Hepatocyte (in vitro differentiated cells): ENCODE results near the gene NOD1. TPM values are rescaled to one million over a fixed set of nuclear protein-coding genes. Genes with fewer than 3 reads are reported as not detected.

Source experiments
- DNase-seq: peaks from one replicate; pipeline ENCODE4 v3.0.0-alpha.2; 2016; ENCODE audit warnings: low spot score
- H2AFZ ChIP-seq: fragments of 200-600 bp; sonication (generic); 2 replicates; pipeline ENCODE4 v1.6.0; 2016; ENCODE audit warnings: antibody characterized with exemption, mild to moderate bottlenecking
- H3K27ac ChIP-seq: fragments of 200-600 bp; sonication (generic); 2 replicates; pipeline ENCODE4 v1.5.1; 2016; ENCODE audit warnings: mild to moderate bottlenecking
- H3K27me3 ChIP-seq: fragments of 200-600 bp; sonication (generic); 2 replicates; pipeline ENCODE4 v1.6.1; 2016
- H3K36me3 ChIP-seq: fragments of 200-600 bp; sonication (generic); replicated peaks from 2 replicates; pipeline ENCODE4 v1.5.1; 2016; ENCODE audit warnings: low read depth; ENCODE audit not compliant: insufficient read depth
- H3K4me1 ChIP-seq: fragments of 200-600 bp; sonication (generic); 2 replicates; pipeline ENCODE4 v1.5.1; 2016; ENCODE audit warnings: mild to moderate bottlenecking, moderate library complexity; ENCODE audit not compliant: insufficient read depth
- H3K4me2 ChIP-seq: fragments of 200-600 bp; sonication (generic); 2 replicates; pipeline ENCODE4 v1.6.0; 2016
- H3K4me3 ChIP-seq: fragments of 200-600 bp; sonication (generic); 2 replicates; pipeline ENCODE4 v1.5.1; 2016; ENCODE audit warnings: mild to moderate bottlenecking
- H3K79me2 ChIP-seq: fragments of 200-600 bp; sonication (generic); 2 replicates; pipeline ENCODE4 v1.6.0; 2017; ENCODE audit warnings: mild to moderate bottlenecking
- H3K9me2 ChIP-seq: fragments of 200-600 bp; sonication (generic); replicated peaks from 2 replicates; pipeline ENCODE4 v1.6.0; 2017; ENCODE audit warnings: mild to moderate bottlenecking; ENCODE audit not compliant: insufficient read depth
- H3K9me3 ChIP-seq: fragments of 200-600 bp; sonication (generic); 2 replicates; pipeline ENCODE4 v1.5.1; 2016; ENCODE audit warnings: low read depth, mild to moderate bottlenecking
- H4K20me1 ChIP-seq: fragments of 200-600 bp; sonication (generic); 2 replicates; pipeline ENCODE4 v1.6.0; 2016; ENCODE audit warnings: mild to moderate bottlenecking; ENCODE audit not compliant: insufficient read depth, poor library complexity, severe bottlenecking
- CTCF ChIP-seq: fragments of 200-600 bp; sonication (generic); IDR thresholded peaks from 2 replicates; pipeline ENCODE4 v1.5.1; 2016; ENCODE audit warnings: antibody characterized with exemption, mild to moderate bottlenecking; ENCODE audit not compliant: poor library complexity
- EZH2 ChIP-seq: fragments of 200-600 bp; sonication (generic); IDR thresholded peaks from 2 replicates; pipeline ENCODE4 v1.6.1; 2016; ENCODE audit warnings: antibody characterized with exemption, mild to moderate bottlenecking, borderline replicate concordance
- EZH2phosphoT487 ChIP-seq: fragments of 200-600 bp; sonication (generic); IDR thresholded peaks from one replicate; pipeline ENCODE4 v1.6.1; 2018; ENCODE audit warnings: antibody characterized with exemption, mild to moderate bottlenecking, low read depth, moderate library complexity; ENCODE audit not compliant: unreplicated experiment, severe bottlenecking
- WGBS: methylation state at CpG from one replicate; pipeline ENCODE4 v1.1.6; 2016; ENCODE audit warnings: low lambda C conversion rate; ENCODE audit errors: missing lambda C conversion rate; 5-methylcytosine and 5-hydroxymethylcytosine counted together
- polyA plus RNA-seq: library from polyadenylated mRNA; unstranded; fragments of >200 nt; fragmentation: Nextera tagmentation; extraction: Ambion mirVana; gene quantifications from 2 replicates; pipeline ENCODE4 v1.2.1, GENCODE V29; 2016
- total RNA-seq: library from RNA; depleted of rRNA; stranded (reverse); fragments of >200 nt; gene quantifications from 2 replicates; pipeline ENCODE4 v1.2.3, GENCODE V29; 2014

Gene NOD1
- total and polyA plus RNA-seq, 2 experiments from 2014 or later = 3.0 to 6.1 TPM

GRCh38 chr7:30423788-30424505, 54.6 kb downstream of the NOD1 start:
- Histone ChIP-seq H3K79me2 (no peaks in the 10 kb centered on the region), H3K4me3 (no peak overlapping the region), H3K4me2 (no peak overlapping the region), H3K9me2 (no peaks in the 10 kb centered on the region), H3K4me1 (no peaks in the 10 kb centered on the region), H3K27me3 (no peaks in the 10 kb centered on the region), H3K9me3 (no peaks in the 10 kb centered on the region), H3K36me3 (no peaks in the 10 kb centered on the region), H3K27ac (no peak overlapping the region), H2AFZ (no peak overlapping the region), H4K20me1 (no peaks in the 10 kb centered on the region)
- 96% methylated on average over 14 of the region's 14 CpGs for WGBS
- TF ChIP-seq EZH2 = no peak
- TF ChIP-seq CTCF = no peak
- no peak for TF ChIP-seq EZH2phosphoT487
- DNase-seq = no peak

- no peak overlapping the region for H3K4me3 ChIP-seq
- no peak overlapping the region for H3K27ac ChIP-seq
- no peak overlapping the region for H2AFZ ChIP-seq
- H3K4me1 ChIP-seq = no peaks in the 10 kb centered on the region
- no peak for TF ChIP-seq EZH2phosphoT487
- TF ChIP-seq CTCF = no peak
- TF ChIP-seq EZH2 = no peak
- H3K36me3 ChIP-seq = no peaks in the 10 kb centered on the region
- no peak for DNase-seq
- no peaks in the 10 kb centered on the region for H4K20me1 ChIP-seq
- no peaks in the 10 kb centered on the region for H3K9me2 ChIP-seq
- no peaks in the 10 kb centered on the region for H3K27me3 ChIP-seq
- H3K4me2 ChIP-seq = no peak overlapping the region
- WGBS = 94% methylated on average over 6 of the region's 6 CpGs
- no peaks in the 10 kb centered on the region for H3K79me2 ChIP-seq
- no peaks in the 10 kb centered on the region for H3K9me3 ChIP-seq
These were observed 55.7 kb downstream of the NOD1 start for GRCh38 chr7:30422922-30423321.

GRCh38 chr7:30421647-30422196, 56.9 kb downstream of the NOD1 start:
- H3K27me3 ChIP-seq = no peaks in the 10 kb centered on the region
- no peak for TF ChIP-seq CTCF
- DNase-seq = no peak
- no peaks in the 10 kb centered on the region for H3K9me3 ChIP-seq
- no peaks in the 10 kb centered on the region for H4K20me1 ChIP-seq
- H3K4me1 ChIP-seq = no peaks in the 10 kb centered on the region
- H3K4me3 ChIP-seq = no peak overlapping the region
- no peak overlapping the region for H3K27ac ChIP-seq
- no peaks in the 10 kb centered on the region for H3K79me2 ChIP-seq
- H2AFZ ChIP-seq = no peak overlapping the region
- WGBS = 92% methylated on average over 3 of the region's 3 CpGs
- H3K9me2 ChIP-seq = no peaks in the 10 kb centered on the region
- H3K4me2 ChIP-seq = no peak overlapping the region
- no peaks in the 10 kb centered on the region for H3K36me3 ChIP-seq
